Cardiac fibroblast (primary cell): Measurements from ENCODE around the gene BSN.
A peak's percentile ranks its signal among the peaks of the same experiment; 100 is the strongest.

Source experiments
- DNase-seq, 2 donors: peaks; one replicate each; pipeline versions ENCODE4 v3.0.0 to v3.0.0-alpha.2; 2010; ENCODE audit warnings: low read depth in 2 of 2
- H3K4me3 ChIP-seq, 2 donors: replicated peaks in 1 of 2; 1 replicate in 1 of 2; 2 replicates in 1 of 2; pipeline ENCODE4 v1.5.1; 2011; ENCODE audit warnings: low read depth in 2 of 2, low read length in 2 of 2, mild to moderate bottlenecking in 2 of 2, moderate library complexity in 1 of 2
- CTCF ChIP-seq: IDR thresholded peaks from one replicate; pipeline ENCODE4 v1.5.1; 2011; ENCODE audit warnings: low read depth, mild to moderate bottlenecking, low read length, inconsistent platforms

Gene BSN

GRCh38 chr3:49554633-49555265 lies 472 bp downstream of the BSN start:
- DNase-seq: peak; percentile 13 to 48
- peak overlapping the region; percentile 39 to 73 for H3K4me3 ChIP-seq
- no peak for TF ChIP-seq CTCF

DNA sequence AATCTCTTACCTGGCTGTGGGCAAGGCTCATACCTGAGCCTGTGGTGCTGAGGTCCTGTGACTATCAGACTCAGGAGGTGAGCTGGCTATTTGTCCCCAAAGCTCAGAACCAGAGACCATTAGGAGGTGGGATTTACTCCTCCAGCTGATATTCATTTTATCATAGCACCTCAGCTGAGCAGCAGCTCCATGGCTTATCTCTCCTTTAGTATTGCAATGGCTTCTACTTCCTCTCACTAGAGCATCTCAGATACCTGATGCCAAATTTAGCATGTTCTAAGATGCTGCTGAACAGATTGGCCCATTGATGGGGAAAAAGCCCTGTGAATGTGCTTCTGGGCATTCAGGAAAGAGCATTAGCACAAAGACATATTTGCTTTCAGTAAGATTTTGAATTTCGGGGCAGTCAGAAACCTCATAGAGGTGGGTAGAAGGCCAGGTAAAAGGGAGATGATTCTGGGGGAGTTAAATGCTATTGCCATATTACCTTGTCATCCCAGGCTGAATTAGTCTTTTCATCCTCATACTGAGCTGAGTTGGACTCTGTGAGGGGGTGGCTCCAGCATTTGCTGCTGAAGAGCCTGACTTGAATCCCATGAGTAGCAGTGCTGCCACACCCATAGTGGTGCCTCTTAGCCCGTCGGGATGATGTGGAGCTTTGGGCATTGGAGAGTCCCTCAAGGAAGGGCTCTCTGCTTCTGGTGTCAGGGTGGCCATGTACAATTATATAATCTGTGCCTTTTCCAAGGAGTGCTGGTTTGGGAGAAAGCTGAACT lies 2.4 kb downstream of the BSN start:
- no peak overlapping the region for H3K4me3 ChIP-seq
- DNase-seq: no peak
- no peak for TF ChIP-seq CTCF

DNA sequence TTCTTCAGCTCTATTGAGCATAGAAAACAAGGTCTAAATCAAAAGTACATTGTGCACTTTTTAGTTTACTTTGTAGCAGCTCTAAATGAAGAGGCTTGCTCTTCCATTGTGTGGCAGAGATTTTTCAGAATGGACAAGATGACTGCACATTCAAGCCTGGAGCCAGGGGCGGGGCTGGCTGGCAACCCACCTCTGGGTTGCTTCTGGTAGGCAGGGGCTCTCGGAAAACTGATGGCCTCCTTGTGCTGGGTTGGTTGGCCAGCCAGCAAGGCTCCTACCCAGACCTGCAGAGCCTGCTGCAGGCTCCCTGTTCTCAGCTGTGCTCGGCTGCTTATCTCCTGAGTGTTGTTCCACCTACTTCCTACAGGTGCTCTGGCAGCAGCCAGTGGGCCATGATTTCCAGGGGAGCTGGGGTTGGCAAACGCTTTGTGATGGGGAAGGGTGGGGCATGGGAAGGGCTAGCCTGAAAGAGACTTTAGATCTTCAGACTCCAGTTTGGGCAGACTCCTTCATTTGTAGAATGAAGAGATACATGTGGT lies 8.8 kb downstream of the BSN start:
- H3K4me3 ChIP-seq: no peak overlapping the region
- no peak for DNase-seq
- no peak for TF ChIP-seq CTCF

DNA sequence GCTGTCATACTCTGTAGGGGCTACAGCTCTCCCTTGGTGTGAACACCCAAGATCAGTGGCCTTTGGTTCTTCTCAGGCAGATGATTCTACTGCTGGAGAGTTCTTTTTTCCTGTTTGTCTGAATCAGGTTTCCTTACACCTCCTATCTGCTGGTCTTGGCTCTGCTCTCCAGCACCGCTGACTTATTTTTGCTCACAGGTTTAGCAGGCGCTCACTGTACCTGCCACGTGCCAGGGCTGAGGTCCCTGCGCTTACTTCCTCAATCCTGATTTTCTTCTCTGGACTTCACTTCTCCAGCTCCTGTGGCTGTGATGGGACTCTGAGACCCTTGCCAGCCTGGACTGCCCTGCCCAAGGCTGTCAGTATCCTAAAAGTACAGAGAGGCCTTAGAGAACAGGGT lies 9.5 kb downstream of the BSN start:
- no peak overlapping the region for H3K4me3 ChIP-seq
- TF ChIP-seq CTCF: no peak
- DNase-seq: no peak

GRCh38 chr3:49566312-49566711 lies 12.0 kb downstream of the BSN start:
- peak; percentile 39 for TF ChIP-seq CTCF
- no peak overlapping the region for H3K4me3 ChIP-seq
- DNase-seq: peak in 1 of 2 donors; percentile 20

DNA sequence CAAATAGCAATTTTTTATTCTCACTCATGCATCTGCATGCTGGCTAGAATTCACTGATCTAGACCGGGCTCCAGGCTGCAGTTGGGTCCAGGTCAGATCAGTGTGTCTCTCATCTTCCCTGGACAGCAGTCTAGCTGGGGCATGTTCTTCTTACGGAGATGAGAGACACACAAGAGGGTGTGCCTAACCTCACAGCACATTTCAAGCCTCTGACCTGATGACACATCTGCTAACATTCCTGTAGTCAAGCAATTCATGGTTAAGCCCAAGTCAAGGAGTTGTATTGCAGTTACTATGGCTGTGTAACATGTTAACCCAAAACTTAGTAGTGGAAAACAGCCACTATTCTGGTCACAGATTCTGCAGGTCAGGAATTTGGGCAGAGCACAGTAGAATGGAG lies 13.1 kb downstream of the BSN start:
- DNase-seq: no peak
- H3K4me3 ChIP-seq: no peak overlapping the region
- no peak for TF ChIP-seq CTCF
